GM18867 (cell line): ENCODE results near the gene KRT15.

Experiments
- ATAC-seq: cut with Tn5 transposase; IDR thresholded peaks from one replicate; pipeline ENCODE4 v1.9.1; 2021; ENCODE audit warnings: mild to moderate bottlenecking, moderate library complexity; ENCODE audit not compliant: unreplicated experiment

Gene KRT15

DNA sequence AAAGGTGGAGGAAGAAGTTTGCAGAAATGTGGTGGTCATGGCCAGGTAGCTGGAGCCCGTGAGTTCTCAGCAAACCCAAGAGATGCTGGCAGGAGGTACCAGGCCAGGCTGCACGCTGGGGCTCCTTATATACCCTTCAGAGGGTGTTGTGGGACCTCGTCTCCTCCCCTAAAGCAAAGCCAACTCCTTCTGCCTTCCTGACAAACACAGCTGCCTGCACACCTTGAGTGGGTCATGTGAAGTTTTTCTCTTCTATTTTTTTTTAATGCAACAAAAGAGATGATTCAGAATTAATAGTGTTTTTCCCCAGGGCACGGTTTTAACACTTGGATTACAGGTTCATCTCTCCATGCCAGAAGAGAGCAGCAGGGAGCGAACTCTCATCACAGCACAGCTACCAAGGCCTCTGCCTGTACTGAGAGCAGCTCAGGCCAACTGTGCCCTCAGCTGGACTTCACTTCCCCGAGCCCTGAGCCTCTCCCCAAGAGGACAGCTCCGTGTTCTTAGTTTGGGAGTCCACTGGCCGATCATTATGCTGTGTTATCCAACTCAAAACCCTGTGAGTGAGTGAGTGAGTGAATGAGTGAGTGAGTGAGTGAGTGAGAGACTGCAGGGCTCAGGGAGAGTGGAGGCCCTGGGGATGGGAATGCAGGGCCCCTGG is at the start of gene KRT15:
Gene KRT15, minus strand, starts transcription at position 102 of the 661 bp plus-strand sequence. Its CDS starts 63 bp downstream, at position 39.
- no peak for ATAC-seq

DNA sequence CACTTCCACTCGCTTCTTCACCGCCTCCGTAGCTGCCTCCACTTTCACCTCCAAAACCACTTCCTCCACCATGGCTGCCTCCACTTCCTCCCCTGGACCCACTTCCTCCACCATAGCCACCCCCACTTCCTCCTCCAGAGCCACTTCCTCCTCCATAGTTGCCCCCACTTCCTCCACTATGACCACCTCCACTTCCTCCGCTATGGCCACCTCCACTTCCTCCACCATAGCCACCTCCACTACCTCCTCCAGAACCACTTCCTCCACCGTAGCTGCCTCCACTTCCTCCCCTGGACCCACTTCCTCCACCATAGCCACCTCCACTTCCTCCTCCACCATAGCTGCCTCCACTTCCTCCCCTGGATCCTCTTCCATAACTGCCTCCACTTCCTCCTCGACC is 48.6 kb upstream of the KRT15 start:
- no peak for ATAC-seq

DNA sequence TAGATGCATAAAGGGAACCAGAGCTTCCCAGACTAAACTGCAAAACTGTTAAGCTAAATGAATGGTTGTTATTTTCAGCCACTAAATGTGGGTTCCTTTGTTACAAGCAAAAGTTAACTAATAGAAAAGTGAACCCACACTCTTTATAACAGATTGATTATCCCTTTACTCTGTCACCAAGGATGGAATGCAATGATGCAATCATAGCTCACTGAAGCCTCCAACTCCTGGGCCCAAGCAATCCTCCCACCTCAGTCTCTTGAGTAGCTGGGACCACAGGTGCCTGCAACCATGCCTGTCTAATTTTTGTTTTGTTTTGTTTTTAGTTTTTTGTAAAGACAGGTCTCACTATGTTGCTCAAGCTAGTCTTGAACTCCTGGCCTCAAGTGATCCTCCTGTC is 46.6 kb upstream of the KRT15 start:
- ATAC-seq = no peak

DNA sequence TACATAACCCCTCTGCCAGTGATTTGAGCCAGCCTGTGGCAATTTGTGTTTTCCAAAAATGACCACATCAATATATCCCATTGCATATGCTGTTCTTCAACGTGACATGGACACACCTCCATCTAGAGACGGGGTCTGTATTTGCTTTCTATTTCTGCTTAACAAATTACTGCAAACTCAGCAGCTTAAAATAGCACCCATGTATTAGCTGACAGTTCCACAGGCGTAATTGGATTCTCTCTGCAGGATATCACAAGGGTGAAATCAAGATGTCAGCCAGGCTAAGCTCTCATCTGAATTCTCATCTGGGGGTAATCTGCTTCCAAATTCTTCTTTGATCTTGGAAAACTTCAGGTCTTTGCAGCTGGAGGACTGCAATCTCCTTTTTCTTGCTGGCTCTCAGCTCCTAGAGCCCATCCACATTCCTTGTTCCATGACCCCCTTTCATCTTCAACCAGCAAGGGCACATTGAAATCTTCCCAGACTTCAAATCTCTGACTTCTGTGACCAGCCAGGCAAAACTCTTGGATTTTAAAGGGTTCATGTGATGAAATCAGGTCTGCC is 45.0 kb upstream of the KRT15 start:
- no peak for ATAC-seq

DNA sequence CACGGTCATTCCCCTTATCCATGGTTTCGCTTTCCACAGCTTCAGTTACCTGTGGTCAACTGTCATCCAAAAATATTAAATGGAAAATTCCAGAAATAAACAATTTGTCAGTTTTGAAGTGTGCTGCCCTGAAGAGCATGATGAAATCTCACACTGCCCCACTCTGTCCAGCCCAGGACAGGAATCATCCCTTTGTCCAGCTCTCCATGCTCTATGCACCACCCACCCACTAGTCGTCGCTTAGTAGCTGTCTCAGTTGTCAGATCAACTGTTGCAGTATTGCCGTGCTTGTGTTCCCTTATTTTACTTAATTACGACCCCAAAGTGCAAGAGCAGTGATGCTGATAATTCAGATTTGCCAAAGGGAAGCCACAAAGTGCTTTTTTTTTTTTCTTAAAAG is 42.9 kb upstream of the KRT15 start:
- ATAC-seq = no peak

DNA sequence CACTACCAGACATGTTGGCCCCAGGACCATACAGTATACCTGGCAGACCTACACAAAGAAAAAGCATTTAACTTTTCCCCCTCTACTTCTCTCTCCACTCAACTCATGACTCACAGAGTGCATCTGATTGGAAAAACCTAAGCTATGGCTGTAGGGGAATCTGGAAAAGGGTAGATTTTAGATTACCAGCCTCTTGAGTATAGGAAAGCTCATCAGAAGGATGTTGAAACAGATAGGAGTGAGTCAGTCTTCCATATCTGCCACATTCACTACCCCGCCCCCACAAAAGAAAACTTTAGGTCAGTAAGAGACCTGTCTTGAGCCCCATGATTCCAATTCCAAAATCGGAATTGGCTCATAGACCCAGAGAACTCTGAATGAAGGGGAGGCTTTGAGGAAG is 40.9 kb upstream of the KRT15 start:
- no peak for ATAC-seq

DNA sequence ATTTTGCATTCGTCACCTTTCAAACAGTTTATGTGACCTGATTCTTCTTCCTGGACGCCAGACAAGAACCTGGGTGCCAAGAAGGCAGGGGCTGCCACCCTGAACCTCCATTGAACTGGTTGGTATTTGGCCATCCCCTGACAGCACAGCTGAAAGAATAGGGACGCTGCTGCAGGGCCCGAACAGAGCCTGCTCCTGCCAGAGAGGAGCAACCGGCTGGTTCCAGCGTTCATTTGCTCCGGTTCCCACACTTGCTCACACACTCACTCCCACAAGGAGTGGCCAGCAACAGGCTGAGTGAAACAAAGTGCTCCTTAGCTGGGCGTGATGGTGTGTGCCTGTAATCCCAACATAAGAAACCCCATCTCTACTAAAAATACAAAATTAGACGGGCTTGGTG is 38.2 kb upstream of the KRT15 start:
- no peak for ATAC-seq

DNA sequence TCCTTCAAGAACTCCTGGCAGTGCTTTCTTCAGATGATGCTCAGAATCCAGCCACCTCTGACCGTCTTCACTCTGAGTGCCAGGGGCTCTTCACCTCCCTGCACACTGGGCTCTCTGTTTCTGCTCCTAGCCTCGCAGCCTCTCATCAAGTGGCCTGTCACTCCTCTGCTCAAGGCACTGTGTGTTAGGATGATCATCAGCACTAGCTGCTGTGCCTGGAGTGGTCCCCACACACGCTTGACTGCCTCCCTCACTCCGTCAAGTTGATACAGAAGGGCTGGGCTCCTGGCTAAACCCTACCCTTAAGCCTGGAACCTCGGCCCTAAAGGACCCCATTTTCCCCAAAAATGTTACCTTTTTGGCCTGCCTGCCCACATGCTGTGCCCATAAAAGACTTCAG is 37.6 kb upstream of the KRT15 start:
- no peak for ATAC-seq

DNA sequence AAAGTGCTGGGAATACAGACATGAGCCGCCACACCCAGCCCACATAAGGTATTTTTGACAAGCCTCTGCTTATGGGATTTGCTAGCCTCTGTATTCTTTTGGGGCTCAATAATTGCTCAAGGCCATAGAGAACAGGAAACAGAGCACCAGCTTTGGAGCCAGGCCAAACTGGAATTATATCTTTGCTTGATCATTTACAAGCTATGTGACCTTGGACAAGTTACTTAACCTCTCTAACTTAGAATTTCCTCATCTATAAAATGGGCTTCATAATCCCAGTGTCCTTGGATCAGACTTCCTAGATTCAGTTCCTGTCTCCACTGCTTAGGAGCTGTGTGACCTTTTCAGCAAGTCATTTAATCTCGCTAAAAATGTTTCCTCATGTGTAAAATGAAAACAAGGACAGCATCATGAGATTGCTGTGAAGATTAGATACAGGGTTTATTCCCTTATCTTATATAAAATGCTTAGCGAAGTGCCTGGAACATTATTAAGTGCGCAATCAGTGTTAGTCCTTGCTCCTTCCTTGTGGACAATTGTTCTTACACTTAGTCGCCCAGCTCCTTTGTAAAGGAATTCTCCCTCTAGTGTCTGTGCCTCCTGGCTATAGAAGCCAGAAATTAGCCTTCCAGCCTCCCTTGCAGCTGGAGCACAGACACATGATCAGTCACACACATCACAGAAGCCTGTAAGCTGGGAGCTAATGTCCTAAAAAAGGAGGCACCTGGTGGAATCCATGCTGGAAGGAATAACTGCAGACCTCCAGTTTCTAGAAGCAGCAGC is 36.6 kb upstream of the KRT15 start:
- ATAC-seq = no peak

DNA sequence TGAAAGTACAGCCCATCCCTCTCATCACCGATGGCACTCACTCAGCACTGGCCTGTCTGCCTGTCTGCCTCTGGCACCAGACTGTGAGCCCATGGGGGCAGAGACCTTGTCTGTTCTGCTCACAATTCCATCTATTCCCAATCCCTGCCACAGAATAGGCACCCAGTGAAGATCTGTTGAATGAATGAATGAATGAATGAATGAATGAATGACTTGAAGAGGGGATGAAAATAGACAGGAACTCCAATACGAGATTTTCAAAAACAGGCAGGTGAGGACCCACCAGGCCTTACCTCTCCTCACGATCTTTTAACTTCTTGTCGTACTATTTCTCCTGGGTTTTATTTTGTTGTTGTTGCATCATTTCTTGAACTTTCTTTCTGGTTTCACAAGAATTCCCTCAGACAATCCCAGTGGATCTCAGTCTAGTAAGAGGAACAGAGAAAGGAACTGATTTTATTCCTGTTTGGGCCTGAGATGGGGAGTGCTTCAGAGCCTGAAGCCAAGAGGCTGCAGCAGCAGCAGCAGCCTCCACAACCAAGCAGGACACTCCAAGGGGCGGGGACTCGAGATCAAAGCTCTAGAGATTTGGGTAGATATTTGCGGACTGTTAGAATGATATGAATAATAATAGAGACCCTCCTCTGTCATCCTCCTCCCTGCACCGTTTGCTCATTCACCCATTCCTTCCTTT is 35.4 kb upstream of the KRT15 start:
- no peak for ATAC-seq

DNA sequence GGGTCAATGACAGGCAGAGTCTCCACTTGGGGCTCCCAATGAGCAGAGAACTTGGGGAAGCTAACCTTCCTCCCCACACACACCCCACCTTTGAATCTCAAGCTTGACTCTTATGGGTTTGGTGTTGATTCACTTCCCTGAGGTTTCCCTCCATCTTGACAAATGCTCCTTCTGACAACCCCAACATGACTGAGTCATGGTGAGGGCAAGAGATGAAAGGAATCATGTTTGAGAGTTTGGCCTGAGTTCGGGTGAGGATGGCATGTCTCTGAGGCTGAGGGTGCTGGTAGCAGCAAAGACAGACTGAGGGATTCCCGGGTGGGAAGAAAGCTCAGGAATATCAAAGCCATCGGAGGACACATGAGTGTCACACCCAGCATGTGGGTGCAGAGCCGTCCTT is 34.5 kb upstream of the KRT15 start:
- ATAC-seq = no peak

DNA sequence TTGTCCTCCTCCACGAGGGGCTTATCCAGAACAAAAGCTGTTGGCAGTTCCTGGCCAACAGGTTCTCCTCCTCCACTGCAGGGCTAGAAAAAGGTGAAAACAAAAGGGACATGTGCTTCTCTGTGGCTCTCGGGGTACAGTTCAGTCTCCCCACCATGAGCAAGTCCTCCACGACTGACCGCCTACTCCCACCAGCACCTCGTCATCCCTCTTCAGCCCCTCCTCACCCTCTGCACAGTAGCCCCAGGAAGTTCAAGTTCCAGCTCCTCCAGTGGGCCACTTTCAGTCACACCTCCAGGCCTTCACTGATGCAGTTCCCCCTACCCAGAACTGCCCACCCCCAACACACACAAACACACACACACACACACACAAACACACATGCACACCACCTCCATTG is 33.8 kb upstream of the KRT15 start:
- ATAC-seq = no peak

DNA sequence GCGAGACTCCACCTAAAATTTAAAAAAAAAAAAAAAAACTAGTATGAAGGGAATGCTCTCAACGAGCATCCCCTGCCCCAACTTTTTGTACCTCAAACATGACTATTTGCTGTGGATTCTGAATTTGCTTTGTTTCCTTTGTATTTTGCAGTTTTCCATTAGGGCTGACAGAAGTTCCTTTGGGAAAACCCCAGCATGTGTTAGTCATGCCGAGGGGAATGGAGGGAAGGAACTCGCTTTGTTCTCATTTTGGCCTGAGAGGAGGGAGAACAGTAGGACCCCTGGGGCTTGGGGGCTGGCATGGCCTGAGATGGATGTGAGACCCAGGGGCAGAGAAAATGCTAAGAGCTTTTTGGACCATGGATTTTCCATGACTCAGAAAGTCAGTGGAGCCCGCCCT is 32.7 kb upstream of the KRT15 start:
- no peak for ATAC-seq

DNA sequence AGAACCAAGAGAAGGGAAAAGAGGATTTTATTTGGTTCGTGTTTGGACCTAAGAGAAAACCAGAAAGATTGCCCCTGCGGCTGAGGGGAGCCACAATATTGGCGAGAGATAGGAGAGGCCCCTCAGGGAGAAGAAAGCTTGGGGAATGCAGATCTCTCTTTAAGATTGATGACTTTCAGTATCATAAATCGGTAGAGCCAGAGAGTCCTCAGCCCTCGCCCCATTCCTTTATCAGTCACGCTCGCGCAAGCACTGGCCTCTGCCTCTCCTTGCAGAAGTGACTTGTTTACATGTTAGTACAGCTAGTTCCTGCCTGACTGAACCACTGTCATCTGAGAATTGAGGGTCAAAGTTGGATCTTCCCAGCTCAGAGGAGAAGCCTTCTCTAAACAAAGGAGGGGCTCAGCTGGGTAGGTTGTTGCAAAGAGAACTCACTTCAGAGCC is 30.9 kb upstream of the KRT15 start:
- ATAC-seq = no peak

DNA sequence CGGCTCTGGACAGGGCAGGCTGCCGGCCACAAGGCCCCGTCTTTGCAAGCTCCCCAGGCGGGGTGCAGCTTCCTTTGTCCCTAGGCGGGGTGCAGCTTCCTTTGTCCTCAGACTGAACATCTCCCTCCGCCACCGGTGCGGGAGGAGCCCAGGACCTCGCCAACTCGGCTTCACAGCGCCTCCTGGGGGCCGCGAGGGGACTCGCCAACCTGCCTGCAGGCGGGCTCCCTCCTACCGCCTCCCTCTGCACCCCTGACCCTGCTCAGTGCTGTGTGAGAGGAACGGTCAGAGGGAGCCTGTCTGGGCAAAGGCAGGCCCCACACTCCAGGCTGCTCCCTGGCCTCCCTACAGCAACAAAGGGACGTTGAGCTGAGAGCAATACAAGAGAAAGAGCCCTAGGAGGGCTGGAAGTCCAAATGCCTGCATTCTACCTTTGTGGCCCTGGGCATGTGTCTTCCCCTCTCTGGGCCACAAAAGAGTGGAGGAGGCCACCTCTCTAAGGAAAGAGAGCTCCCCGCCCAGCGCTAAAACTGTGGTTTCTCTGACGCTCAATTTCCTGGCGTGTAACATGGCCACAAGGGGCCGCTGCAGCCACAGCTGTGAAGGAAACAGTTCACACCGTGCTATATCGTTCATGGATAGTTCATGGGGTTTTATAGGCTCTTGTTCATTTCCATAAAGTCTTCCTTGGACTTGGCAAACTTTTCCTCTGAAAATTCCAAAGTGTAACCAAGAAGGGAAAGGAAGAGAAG is 30.3 kb upstream of the KRT15 start:
- ATAC-seq = peak; percentile 62

DNA sequence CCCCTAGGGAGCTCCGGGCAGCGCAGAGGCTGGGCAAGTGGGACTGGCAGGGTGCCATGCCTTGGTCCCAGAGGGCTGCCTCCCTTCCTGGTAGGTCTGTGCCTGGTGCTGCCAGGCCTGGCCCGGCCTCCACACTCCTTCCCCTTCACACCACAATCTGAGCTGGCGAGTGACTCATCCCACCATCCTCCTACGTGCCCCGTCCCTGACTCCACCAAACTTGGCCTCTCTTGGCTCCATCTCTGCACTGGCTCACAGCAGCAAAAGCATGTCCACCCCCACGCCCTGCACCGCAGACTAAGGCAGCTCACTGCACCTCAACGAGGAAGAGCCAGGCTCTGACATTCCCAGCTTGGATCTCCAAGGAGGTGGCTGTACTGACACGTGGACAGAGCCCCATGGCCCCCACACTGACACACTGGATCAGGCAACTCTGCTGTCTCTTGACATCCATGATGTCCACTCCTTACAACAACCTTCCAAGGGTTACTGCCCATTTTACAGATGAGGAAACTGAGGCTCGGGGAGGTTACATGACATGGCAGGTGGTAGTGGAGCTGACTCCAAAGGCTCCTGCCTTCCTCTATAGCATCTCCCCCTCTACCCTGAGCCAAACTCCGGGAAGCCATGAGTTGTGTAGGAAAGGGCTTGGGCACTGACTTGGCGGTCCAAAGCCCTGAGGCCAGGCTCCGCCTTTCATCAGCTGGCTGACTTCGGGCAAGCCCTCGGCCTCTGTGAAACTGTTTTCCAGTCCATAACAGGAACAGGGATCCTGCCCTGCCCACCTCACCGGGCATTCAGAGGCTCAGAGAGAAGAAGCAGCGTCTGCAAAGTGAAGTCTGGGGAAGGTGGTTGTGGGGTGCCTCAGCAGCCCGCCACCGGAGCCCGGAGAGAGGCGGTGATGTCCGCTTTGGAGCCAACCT is 29.5 kb upstream of the KRT15 start:
- ATAC-seq = no peak

DNA sequence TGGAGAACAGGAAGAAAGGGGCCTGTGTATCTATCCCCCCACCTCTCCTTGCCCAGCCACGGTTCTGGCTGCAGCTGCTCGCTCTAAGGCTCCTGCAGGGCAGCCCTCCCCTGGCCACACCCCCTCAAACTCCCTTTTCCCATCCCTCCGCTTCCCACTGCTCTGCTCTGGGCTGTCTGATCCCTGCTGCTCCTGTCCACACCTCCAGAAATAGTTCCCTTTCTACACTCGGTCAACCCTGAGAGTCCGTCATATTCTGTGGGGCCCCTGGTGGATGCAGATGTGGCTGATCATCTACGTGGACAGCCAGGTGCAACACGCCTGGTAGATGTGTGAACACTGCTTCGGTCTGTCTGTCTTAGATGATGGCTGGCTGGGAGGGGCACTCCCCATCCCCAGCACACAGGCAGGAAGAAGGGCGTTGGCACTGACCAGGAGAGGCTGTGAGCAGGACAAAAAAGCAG is 28.7 kb upstream of the KRT15 start:
- no peak for ATAC-seq

DNA sequence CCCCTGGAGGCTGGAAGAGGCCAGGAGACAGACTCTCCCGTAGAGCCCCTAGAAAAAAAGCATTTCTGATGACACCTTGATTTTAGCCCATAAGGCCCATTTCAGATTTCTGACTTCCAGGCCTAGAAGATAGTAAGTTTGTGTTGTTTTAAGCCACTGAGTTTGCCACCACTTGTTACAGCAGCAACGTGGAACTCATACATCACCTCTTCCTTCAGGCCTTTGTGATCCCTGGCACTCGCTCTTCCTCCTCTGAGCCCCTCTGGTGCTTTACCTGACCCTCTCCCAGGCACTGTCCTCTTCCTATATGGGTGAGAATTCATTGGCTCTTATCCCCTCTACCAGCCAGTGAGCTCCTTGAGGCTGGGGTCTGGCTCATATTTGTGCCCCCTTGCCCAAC is 28.1 kb upstream of the KRT15 start:
- ATAC-seq = no peak

DNA sequence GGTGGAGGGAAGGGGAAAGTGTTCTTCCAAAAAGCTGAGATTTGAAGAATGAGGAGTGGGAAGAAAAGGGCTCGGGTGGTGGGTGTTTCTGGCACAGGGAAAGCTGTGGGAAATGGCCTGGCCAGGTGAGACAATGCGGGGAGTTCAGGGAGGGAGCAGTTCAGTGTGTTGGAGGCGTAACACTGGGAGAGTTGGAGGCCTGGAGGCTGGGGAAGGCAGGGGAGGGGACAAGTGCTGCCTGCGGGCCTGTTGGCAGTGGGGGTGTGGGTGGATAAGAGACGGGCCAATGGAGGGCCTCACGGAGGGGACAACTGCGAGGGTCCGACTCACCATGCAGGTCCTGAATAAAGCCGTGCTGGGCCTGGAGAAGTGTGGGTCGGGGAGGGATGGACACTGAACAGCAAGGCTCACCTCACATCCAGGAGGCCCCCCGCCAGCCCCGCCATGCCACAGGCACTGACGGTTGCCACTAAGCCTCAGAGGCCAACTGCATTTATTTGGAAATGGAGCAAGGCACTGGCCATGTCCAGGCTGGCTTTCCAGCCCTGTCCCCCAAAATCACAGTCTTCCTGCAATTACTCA is 27.2 kb upstream of the KRT15 start:
- no peak for ATAC-seq
